Stomach (tissue), 9 donors: ENCODE measurements around the gene FOXO6. TPM values are rescaled to one million over a fixed set of nuclear protein-coding genes. Genes with fewer than 3 reads are reported as not detected.
A peak's percentile ranks its signal among the peaks of the same experiment; 100 is the strongest.

Source experiments
- DNase-seq, 2 donors: peaks; one replicate each; pipeline versions ENCODE4 v3.0.0 to v3.0.0-alpha.2; 2013 to 2019
- H3K27ac ChIP-seq, 5 donors: fragments of 200-600 bp in 4 of 5; sonication (generic) in 4 of 5; one replicate each; pipeline ENCODE4 v1.5.1; 2013 to 2019; ENCODE audit warnings: mild to moderate bottlenecking in 1 of 5, moderate library complexity in 1 of 5
- H3K27me3 ChIP-seq, 3 donors: fragments of 200-600 bp; sonication (generic); one replicate each; pipeline ENCODE4 v1.5.1; 2017 to 2019; ENCODE audit warnings: mixed run types in 1 of 3
- H3K36me3 ChIP-seq, 4 donors: fragments of 200-600 bp; sonication (generic); 1 replicate in 3 of 4; 2 replicates in 1 of 4; pipeline ENCODE4 v1.5.1; 2016 to 2019
- H3K4me1 ChIP-seq, 4 donors: fragments of 200-600 bp; sonication (generic); one replicate each; pipeline ENCODE4 v1.5.1; 2016 to 2019
- H3K4me3 ChIP-seq, 4 donors: fragments of 200-600 bp; sonication (generic) in 3 of 4; one replicate each; pipeline ENCODE4 v1.5.1; 2016 to 2019; ENCODE audit warnings: mild to moderate bottlenecking in 1 of 4
- H3K9me3 ChIP-seq, 4 donors: fragments of 200-600 bp; sonication (generic); one replicate each; pipeline ENCODE4 v1.5.1; 2016 to 2019
- EP300 ChIP-seq: sonication (generic); formaldehyde crosslinking; IDR thresholded peaks from one replicate; pipeline ENCODE4 v1.6.1; 2017; ENCODE audit warnings: antibody characterized with exemption
- POLR2A ChIP-seq, 4 donors: fragments of 450-650 bp; IDR thresholded peaks; one replicate each; pipeline ENCODE4 v1.6.1; 2016; ENCODE audit warnings: antibody characterized with exemption in 4 of 4, control low read depth in 2 of 4, mild to moderate bottlenecking in 1 of 4, moderate library complexity in 1 of 4
- POLR2AphosphoS5 ChIP-seq, 3 donors: sonication (generic); formaldehyde crosslinking; IDR thresholded peaks; one replicate each; pipeline ENCODE4 v1.6.1; 2016; ENCODE audit warnings: antibody characterized with exemption in 3 of 3
- WGBS, 5 donors: extraction: QIAGEN DNeasy Blood & Tissue Kit in 3 of 5; methylation state at CpG; one replicate each; pipeline versions ENCODE4 v1.1.5 to v1.1.7; 2013 to 2018; 5-methylcytosine and 5-hydroxymethylcytosine counted together
- intact Hi-C: fragments of 100-400 bp; cut with DNase I; formaldehyde crosslinking; loops from one replicate; pipeline ENCODE4 v1.15.1; 2023; ENCODE audit warnings: low total_unique reads
- polyA plus RNA-seq, 3 donors: library from polyadenylated mRNA; stranded (reverse); fragments of 200-250 nt; gene quantifications; one replicate each; pipeline ENCODE4 v1.2.3, GENCODE V29; 2013
- total RNA-seq, 5 donors: library from RNA; depleted of rRNA; stranded (reverse); fragments of >200 nt; gene quantifications; one replicate each; pipeline versions ENCODE4 v1.1.0 to v1.2.3, GENCODE V29; 2014 to 2016
- TF ChIP-seq, protein P1 (sequence below), 7 experiments: fragments of 450-650 bp in 4 of 7; fragments of 200-600 bp in 3 of 7; sonication (generic) in 3 of 7; IDR thresholded peaks; one replicate each; pipeline ENCODE4 v1.5.1; 2016 to 2019; ENCODE audit warnings: antibody characterized with exemption in 7 of 7, control low read depth in 2 of 7, mild to moderate bottlenecking in 1 of 7
- donor health status: healthy with polysubstance abuse.
- donor health status: Bipolar disorder and iron deficiency.
- donor health status: healthy.

The FOXO6 gene
- total and polyA plus RNA-seq, 8 donors: under 0.01 to 1.1 (median 0.60) TPM; not detected in 4

DNA sequence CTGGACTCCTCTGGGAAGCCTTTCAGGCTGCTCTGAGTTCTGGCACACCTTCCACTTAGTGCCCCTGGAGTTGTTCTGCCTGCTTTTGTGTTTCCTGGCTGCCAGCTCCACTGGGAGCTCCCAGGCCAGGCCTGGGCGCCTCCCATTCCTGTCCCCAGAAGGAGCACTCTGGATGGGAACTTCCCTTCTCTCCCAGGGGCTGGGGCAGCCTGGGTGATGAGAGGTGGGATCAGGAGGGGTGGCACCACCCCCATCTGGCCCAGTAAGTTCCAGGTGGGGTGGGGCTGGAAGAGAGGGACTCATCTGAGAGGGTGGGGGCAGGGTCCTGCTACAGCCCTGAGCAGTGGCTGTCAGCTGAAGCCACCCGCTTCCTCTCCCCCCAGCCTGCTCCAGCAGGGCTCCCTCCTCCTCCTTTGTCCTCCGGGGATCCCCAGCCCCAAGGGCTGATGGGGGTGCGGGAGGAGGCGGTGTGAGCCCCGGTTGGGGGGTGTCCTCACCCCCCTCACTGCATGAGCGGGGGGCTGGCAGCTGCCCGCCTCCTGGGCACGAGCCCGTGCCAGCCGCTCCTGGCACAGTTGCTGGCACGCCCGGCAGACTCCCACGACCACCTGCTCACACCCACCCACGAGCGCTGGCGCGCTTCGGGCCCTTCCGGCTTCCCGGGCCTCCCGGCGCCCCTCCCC lies 4.7 kb downstream of the FOXO6 start:
- intact Hi-C loops: no loop called here
- peak overlapping the region; percentile 51 to 58 (median 52) for H3K4me3 ChIP-seq
- H3K4me1 ChIP-seq: peaks cover 25 to 41% (median 40%) of the 10 kb centered on the region in 4 donors
- TF ChIP-seq EP300 (no peak), POLR2AphosphoS5 (IDR thresholded peaks at IDR 0.05) (no peak), POLR2A (IDR thresholded peaks at IDR 0.05) (no peak)
- TF ChIP-seq, protein P1, sequence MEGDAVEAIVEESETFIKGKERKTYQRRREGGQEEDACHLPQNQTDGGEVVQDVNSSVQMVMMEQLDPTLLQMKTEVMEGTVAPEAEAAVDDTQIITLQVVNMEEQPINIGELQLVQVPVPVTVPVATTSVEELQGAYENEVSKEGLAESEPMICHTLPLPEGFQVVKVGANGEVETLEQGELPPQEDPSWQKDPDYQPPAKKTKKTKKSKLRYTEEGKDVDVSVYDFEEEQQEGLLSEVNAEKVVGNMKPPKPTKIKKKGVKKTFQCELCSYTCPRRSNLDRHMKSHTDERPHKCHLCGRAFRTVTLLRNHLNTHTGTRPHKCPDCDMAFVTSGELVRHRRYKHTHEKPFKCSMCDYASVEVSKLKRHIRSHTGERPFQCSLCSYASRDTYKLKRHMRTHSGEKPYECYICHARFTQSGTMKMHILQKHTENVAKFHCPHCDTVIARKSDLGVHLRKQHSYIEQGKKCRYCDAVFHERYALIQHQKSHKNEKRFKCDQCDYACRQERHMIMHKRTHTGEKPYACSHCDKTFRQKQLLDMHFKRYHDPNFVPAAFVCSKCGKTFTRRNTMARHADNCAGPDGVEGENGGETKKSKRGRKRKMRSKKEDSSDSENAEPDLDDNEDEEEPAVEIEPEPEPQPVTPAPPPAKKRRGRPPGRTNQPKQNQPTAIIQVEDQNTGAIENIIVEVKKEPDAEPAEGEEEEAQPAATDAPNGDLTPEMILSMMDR (IDR thresholded peaks at IDR 0.05): no peak
- H3K36me3 ChIP-seq: no peaks in the 10 kb centered on the region
- H3K27me3 ChIP-seq: peaks cover 0 to 70% (median 37%) of the 10 kb centered on the region in 3 donors
- no peaks in the 10 kb centered on the region for H3K9me3 ChIP-seq
- H3K27ac ChIP-seq: peak overlapping the region; percentile 41 to 81 (median 67)
- DNase-seq: peak; percentile 56 to 76
- WGBS, 5 donors: 3 to 23% (median 4%) methylated on average over 4 to 23 of the region's 23 CpGs

DNA sequence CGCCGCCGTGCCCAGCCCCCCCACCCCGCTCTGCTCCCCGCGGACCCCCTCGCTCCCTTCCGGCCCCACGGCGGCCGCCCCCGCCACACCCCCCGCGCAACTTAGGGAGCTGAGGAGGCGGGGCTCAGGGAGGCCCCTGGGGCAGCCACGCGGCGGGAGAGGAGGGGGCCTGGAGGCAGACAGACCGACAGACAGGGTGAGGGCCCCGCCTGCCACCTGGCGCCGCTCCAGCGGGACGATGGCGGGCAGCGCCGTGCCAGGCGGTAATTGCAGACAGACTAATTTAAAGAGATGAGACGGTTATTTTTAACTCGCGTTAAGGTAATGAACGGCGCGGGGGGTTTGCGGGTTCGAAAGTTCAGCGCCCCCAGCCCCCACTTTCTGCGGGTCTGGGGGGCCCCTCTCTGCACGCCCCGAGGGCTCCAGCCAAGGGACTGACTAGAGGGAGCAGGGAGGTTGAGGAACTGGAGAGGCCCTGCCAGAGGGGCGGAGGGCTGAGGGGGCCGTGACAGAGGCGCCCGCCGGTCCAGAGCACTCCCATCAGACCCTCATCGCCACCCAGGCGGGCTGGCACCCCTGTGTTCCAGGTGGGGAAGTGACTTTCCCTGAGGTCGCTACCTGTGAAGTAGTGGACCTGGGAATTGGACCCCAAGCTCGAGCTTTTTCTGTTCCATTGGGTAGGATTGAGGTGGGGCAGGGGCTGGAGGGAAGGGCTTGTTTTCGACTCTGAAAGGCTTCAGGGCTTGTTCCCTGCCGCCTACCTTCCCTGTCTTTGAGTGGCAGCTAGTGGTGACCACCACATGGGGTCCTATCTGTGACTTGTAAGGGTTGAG lies 5.4 kb downstream of the FOXO6 start:
- Histone ChIP-seq H3K27ac (peak overlapping the region in 4 of 5 donors; percentile 41 to 81 (median 62)), H3K9me3 (no peaks in the 10 kb centered on the region), H3K4me3 (peak overlapping the region; percentile 51 to 58 (median 52)), H3K36me3 (no peaks in the 10 kb centered on the region), H3K27me3 (peaks cover 0 to 69% (median 34%) of the 10 kb centered on the region in 3 donors), H3K4me1 (peaks cover 24 to 43% (median 39%) of the 10 kb centered on the region in 4 donors)
- TF ChIP-seq EP300 (no peak), POLR2A (IDR thresholded peaks at IDR 0.05) (no peak), POLR2AphosphoS5 (IDR thresholded peaks at IDR 0.05) (no peak)
- TF ChIP-seq, protein P1 (IDR thresholded peaks at IDR 0.05): no peak
- WGBS, 5 donors: 7 to 14% (median 7%) methylated on average over 18 to 51 of the region's 51 CpGs
- intact Hi-C loops: no loop called here
- peak; percentile 42 to 86 for DNase-seq

DNA sequence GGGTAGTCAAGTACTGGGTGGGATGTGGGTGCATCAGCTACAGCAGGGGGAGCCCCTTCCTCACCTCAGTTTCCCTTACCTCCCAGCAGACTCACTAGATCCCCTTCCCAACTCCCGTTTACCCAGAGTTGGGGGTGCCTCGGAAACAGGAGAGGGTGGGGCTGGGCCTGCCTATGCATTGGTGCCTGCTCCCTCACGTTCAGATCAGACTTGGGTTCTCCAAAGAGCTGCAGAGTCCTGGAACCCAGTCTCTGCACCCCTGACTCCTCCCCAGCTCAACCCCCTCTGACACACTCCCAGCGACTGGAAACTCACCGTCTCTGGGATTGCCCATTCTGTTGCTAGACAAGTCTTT lies 6.0 kb downstream of the FOXO6 start:
- TF ChIP-seq, protein P1 (IDR thresholded peaks at IDR 0.05): no peak
- TF ChIP-seq EP300: no peak
- TF ChIP-seq POLR2AphosphoS5 (IDR thresholded peaks at IDR 0.05): no peak
- TF ChIP-seq POLR2A (IDR thresholded peaks at IDR 0.05): no peak
- WGBS, 5 donors: 55 to 85% (median 72%) methylated on average over 5 of the region's 5 CpGs
- H3K9me3 ChIP-seq: no peaks in the 10 kb centered on the region
- H3K4me1 ChIP-seq: peaks cover 24 to 43% (median 39%) of the 10 kb centered on the region in 4 donors
- H3K27me3 ChIP-seq: peaks cover 0 to 69% (median 28%) of the 10 kb centered on the region in 3 donors
- DNase-seq: peak in 1 of 2 donors; percentile 27
- no peaks in the 10 kb centered on the region for H3K36me3 ChIP-seq
- intact Hi-C loops: no loop called here
- no peak overlapping the region for H3K4me3 ChIP-seq
- no peak overlapping the region for H3K27ac ChIP-seq

DNA sequence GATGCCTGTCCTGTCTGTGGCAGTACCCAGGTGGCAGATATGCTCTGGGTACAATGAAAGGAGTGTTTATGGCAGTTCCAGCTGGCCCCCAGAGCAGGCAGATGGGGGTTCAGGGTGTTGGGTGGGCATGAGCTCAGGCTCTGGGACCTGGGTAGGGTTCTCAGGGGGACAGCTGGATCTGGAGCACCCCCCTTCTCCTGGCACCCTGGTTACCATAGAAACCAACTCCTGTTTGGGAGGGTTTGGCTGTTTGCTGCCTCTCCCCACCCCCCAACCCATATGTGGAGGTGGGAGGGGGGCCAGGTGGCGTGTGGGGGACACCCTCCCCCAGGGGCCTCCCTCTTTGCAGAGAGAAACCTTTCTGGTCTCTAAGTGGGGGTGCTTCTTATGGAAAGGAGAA lies 7.1 kb downstream of the FOXO6 start:
- Histone ChIP-seq H3K4me1 (peaks cover 23 to 45% (median 37%) of the 10 kb centered on the region in 4 donors), H3K36me3 (no peaks in the 10 kb centered on the region), H3K27ac (no peak overlapping the region), H3K4me3 (no peak overlapping the region), H3K9me3 (no peaks in the 10 kb centered on the region), H3K27me3 (peaks cover 0 to 67% (median 19%) of the 10 kb centered on the region in 3 donors)
- TF ChIP-seq, protein P1 (IDR thresholded peaks at IDR 0.05): no peak
- no peak for TF ChIP-seq EP300
- TF ChIP-seq POLR2A (IDR thresholded peaks at IDR 0.05): no peak
- TF ChIP-seq POLR2AphosphoS5 (IDR thresholded peaks at IDR 0.05): no peak
- intact Hi-C loops: no loop called here
- DNase-seq: peak in 1 of 2 donors; percentile 33
- WGBS, 5 donors: 33 to 60% (median 46%) methylated on average over 1 of the region's 1 CpG; no CpG with 5 or more reads in 1 of the 5 donors
